Cortex of kidney (tissue), 1 donor: Measurements from ENCODE around the gene GRPEL1.
"Not testable (repeated sequence)": the region's sequence is repeated elsewhere in the genome, so short reads cannot be mapped to it uniquely, and the experiment has no call there.

Experiments used
- DNase-seq: peaks from one replicate; lab custom pipeline; 2025; lab: John Stamatoyannopoulos, UW

The GRPEL1 gene

DNA sequence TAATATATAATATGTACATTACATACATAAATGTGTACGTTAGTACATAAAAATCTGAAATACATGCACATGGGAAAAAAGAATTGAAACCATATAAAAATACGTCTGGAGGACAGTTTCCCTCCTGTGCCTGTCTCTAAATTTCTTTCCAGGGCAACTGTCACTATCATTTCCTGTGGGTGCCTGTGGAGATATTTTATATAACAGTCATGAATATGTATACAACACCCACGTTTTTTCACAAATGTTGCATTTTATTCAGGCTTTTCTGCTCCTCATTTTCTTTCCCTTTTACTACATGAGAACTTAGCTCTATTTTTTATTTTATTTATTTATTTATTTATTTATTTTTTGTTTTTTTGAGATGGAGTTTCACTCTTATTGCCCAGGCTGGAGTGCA lies 24.2 kb upstream of the GRPEL1 start:
- no peak for DNase-seq

DNA sequence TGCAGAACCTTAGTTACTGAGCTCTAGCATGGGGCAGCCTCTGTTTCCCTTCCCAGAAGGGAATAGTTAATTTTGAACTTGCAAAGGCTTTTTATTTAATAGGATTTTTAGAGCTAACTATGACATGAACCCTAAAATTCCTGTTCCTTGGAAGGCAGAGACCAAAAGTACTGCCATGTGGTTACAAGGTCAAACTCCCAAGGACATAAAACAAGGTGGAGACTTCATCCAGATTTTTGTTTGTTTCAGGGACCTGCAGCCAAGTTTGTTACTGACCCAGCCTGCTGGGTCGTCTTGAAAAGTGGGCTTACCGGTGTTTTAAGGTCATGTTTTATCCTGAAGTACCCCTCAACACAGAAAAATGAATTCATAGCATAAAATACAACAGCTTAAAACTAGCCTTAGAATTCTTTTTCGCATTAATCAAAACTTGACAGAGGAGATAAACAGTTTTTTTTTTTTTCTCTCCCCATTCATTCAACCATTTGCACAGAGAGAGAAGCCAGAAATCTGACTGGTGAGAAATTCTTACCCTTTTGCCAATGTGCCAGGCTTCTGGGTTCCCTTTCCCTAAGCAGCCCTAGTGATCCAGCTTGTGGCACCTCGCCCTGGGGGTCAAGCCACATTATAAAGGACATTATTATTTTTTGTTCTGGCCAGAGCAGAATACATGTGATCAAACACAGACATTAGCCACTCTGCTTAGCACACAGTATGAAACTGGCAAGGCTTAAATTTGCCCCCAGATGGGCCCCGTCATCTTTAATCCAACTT lies 21.5 kb upstream of the GRPEL1 start:
- no peak for DNase-seq

- no peak for DNase-seq
Measured at GRCh38 chr4:7087036-7087435, 19.2 kb upstream of the GRPEL1 start.

DNA sequence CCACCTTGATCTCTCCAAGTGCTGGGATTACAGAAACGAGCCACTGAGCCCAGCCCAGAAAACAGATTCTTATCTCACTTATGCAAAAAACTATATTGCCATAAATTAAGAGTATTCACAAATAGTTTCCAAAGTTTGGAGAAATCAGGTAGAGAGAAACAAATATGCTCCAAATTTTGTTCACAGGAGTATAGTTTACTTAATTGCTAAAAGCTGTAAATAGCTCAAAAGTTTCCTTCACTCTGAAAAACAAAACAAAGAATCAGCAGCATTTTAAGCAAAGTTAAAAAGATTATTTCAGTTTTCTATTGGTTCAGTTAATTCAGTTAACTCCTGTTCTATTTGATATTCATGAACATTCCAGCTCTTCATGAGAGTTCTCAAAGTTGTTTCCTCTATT lies 18.5 kb upstream of the GRPEL1 start:
- no peak for DNase-seq

- DNase-seq = not testable (repeated sequence)
Measured at GRCh38 chr4:7084564-7084961, 16.7 kb upstream of the GRPEL1 start.

DNA sequence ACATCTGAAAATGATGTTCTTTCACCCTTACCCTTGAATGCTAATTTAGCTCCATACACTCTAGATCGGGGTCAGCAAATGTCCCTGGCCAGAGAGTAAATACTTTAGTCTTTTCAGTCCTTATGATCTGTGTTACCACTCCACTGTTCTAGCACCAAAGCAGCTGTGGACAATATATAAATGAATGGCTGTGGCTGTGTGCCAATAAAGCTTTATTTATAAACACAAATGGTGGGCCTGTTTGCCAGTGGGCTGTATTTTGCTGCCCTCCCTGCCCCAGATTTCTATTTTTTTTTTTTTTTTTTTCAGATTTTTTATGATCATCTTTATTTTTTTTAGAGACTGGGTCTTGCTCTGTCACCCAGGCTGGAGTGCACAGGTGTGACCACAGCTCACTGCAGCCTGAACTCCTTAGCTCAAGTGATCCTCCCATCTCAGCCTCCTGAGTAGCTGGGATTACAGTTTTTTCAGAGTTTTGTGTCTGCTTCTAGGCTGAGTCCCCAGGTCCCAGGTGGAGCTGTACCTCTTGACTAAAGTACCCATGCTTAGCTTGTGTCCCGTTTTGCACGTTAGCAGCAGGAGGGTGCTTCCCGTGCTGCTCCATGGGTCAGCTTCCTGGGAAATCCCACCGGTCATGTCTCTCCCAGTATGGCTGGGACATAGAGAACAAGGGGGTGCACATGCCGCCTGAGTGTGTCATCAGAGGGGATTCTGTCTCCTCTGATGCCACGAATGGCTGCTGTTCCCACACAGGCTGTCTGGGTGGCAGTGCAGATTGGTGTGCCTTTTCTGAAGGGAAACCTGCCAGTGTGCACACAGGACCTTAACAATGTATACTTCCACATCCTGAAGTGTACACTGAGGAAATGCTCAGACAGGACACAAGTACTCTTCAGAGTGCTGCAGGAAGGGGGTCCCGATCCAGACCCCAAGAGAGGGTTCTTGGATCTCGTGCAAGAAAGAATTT lies 16.0 kb upstream of the GRPEL1 start:
- DNase-seq = no peak

DNA sequence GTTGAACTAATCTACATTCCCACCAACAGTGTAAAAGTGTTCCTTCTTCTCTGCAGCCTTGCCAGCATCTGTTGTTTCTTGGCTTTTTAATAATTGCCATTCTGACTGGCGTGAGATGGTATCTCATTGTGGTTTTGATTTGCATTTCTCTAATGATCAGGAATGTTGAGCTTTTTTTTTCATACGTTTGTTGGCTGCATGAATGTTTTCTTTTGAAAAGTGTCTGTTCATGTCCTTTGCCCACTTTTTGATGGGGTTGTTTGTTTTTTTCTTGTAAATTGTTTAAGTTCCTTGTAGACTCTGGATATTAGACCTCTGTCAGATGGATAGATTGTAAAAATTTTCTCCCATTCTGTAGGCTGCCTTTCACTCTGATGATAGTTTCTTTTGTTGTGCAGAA lies 12.0 kb upstream of the GRPEL1 start:
- not testable (repeated sequence) for DNase-seq

GRCh38 chr4:7079483-7079882 lies 11.6 kb upstream of the GRPEL1 start:
- not testable (repeated sequence) for DNase-seq

- no peak for DNase-seq
Measured at GRCh38 chr4:7078025-7078424, 10.2 kb upstream of the GRPEL1 start.

DNA sequence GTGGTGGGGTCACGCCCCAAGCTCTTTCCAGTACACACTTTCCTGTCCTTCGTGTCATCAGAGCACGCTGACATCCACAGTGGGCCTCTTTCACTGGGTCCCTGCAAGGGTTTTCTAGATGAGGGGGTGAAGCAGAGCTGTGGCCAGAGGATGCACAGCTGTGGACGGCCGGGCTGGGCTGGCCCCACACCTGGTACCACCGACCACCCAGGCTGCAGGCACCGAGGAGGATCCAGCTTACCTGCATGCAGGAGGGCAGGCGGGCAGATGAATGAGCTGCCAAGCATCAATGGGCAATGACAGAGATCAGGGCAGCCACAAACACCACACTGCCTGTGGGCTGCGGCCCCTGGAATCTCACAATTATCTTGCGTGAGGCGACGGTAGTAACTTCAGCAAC lies 9.5 kb upstream of the GRPEL1 start:
- no peak for DNase-seq

DNA sequence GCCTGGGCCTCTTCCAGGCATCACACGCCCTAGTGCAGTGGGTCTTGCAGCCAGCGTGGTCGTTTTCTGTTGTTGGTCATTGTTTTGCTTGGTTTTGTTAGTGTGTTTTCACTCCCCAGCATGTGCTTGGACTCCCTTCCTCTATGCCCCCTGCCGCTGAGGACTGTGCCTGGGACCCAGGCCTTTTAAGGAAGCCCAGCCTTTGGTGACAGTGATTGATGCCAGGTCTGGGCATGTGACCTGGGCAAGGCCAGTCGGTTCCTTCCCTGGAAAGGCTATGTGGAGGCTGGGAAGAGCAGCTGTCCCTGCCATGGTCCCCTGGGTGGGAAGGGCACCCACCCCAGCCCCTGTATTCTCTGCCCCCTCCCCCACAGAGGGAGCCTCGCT lies 8.8 kb upstream of the GRPEL1 start:
- no peak for DNase-seq

DNA sequence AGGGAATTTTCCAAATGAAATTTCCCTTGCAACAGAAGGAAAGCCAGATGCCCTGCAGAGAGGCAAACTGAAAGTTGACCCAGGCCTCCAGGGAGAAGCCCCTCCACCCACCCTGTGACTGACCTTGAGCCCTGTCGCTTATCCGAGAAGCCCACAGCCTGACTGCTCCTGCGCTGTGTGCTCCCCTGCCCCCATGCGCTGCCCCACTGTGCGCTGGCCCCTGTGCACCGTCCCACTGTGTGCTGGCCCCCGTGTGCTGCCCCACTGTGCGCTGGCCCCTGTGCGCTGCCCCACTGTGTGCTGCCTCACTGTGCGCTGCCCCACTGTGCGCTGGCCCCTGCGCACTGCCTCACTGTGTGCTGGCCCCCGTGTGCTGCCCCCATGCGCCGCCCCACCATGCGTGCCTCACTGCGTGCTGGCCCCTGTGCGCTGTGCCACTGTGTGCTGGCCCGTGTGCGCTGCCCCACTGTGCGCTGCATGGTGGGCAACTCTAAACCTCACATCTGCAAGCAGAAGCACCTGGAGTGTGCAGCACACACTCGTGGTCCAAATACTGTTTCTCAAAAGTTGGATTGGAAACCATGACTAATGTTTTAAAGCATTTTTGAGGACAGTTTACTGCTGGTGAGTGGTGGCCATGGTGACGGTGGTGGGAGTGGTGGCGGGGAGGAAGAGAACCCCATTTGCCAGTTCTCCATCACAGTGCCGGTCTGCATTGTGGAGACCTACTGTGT lies 8.3 kb upstream of the GRPEL1 start:
- no peak for DNase-seq

DNA sequence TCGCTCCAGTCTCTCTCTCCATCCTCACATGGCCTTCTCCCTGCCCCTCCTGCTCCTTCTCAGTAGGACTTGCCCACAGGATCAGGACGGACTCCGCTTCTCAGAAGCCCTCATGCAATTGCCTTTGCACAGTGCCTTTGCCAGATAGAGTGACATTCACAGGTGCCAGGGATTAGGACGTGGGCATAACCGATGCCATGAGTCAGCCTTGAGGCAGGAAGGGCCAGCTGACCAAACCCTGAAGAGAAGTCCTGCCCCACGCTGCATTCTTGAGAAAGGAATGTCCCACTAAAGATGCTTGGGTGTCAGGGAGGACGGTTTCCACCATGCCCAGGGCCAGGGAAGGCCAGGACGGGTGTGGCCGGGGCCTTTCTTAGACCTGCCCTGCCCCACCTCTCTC lies 6.6 kb upstream of the GRPEL1 start:
- DNase-seq = no peak

GRCh38 chr4:7073526-7074390 lies 5.9 kb upstream of the GRPEL1 start:
- no peak for DNase-seq

DNA sequence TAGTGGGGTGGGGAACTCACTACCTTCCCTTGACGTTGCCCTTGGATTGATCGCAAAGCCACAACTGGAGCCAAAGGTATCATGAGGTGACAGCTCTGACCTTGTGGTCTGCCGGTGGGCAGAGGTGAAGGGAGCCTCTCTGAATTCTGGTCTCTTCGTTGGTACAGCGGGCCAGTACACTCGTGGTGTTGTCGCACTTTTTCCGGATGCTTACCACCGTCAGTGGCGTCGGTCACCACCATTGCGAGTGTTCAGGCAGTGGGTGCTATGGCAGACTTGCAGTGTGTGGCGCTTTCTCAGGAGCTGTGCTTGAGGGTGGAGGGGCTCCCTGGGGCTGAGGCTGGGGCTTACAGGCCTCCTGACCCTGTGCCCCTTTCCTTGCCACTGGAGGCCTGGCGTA lies 5.2 kb upstream of the GRPEL1 start:
- DNase-seq = no peak

- no peak for DNase-seq
Measured at GRCh38 chr4:7070729-7071511, 3.1 kb upstream of the GRPEL1 start.

DNA sequence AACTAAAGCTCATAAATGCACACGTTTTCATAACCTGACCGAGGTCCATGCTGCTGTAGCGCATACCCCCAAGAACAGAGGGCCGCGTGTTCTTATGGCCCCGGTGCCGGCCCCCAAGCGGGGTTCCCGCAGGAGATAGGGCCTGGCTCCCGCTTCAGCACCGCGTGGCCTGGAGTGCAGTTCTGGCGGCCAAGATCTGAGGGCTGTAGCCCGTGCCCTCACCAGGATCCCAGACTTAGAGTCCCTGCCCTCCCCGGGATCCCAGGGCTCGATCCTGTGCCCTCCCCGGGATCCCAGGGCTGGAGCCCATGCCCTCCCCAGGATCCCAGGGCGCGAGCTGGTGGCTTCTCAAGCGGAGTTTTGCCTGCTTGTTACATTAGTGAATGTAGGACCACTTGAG lies 1.0 kb upstream of the GRPEL1 start:
- no peak for DNase-seq

- peak; percentile 80 for DNase-seq
Measured at GRCh38 chr4:7068279-7068842, 497 bp upstream of the GRPEL1 start.

DNA sequence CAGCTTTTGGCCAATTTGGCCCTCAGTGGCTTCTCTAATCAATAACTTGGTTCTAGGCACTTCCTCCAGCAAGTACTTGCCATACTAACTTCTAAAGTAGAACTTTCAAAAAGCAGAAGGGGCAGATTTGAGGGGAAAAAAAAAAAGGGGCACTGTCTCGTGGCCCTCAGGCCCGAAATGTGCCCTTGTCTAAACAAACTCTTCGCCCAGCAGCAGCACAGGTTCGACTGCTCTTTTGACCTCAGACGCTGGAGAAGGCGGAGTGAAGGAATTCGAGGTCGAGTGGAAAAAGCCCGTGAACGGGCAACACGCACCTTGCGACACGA lies 775 bp downstream of the GRPEL1 start:
- no peak for DNase-seq

- no peak for DNase-seq
Measured at GRCh38 chr4:7066493-7066892, 1.4 kb downstream of the GRPEL1 start.

DNA sequence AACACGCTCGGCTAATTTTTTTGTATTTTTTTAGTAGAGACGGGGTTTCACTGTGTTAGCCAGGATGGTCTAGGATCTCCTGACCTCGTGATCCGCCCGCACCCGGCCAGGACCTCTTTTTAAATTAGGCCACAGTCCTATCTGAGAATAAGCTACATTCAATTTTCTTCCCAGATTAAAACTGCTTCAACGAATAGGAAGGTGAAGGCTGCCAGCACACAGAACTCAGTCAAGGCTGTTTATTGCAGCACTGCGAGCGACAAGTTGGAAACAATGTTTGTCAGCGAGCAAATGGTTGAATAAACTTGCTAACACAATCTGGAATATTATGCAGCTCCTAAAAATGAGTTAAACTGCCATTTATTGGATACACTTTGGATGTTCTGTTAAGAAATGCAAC lies 1.9 kb downstream of the GRPEL1 start:
- DNase-seq = no peak
